HEK293 (cell line): ENCODE data around the gene MYO1B.

Experiments
- CTCF ChIA-PET: fragments of 350-600 bp; formaldehyde crosslinking; extraction: SDS; loops from one replicate; lab custom pipeline; 2021; ENCODE audit warnings: antibody characterized with exemption; lab: Yijun Ruan, JAX
- POLR2A ChIA-PET: fragments of 300-600 bp; formaldehyde crosslinking; extraction: SDS; loops from one replicate; lab custom pipeline; 2020; ENCODE audit warnings: antibody characterized with exemption, inconsistent platforms; lab: Yijun Ruan, JAX
- H3K27ac ChIP-seq: fragments of 200-500 bp; sonication (Bioruptor generic); 2 replicates; pipeline ENCODE4 v1.5.1; 2014; ENCODE audit warnings: low read depth, low read length, control low read depth, inconsistent platforms; ENCODE audit errors: extremely low read depth
- H3K36me3 ChIP-seq, 2 experiments: fragments of 200-500 bp in 1 of 2; sonication (Bioruptor generic) in 1 of 2; 1 replicate in 1 of 2; 2 replicates in 1 of 2; pipeline ENCODE4 v1.5.1; 2014 to 2017; ENCODE audit warnings: inconsistent platforms in 2 of 2, low read length in 2 of 2; ENCODE audit not compliant: control insufficient read depth in 2 of 2, insufficient read depth in 1 of 2
- H3K4me1 ChIP-seq: fragments of 200-500 bp; sonication (Bioruptor generic); 2 replicates; pipeline ENCODE4 v1.5.1; 2014; ENCODE audit warnings: mild to moderate bottlenecking, low read length, inconsistent platforms; ENCODE audit not compliant: control insufficient read depth, insufficient read depth
- H3K4me3 ChIP-seq: 2 replicates; pipeline ENCODE4 v1.5.1; 2011; ENCODE audit warnings: low read depth, mild to moderate bottlenecking, control low read depth, low read length, moderate library complexity
- H3K9me3 ChIP-seq: fragments of 200-500 bp; sonication (Bioruptor generic); 2 replicates; pipeline ENCODE4 v1.5.1; 2014; ENCODE audit warnings: low read depth, low read length, inconsistent platforms; ENCODE audit not compliant: control insufficient read depth, insufficient read depth
- GLI4 ChIP-seq: fragments of 450-650 bp; formaldehyde crosslinking; IDR thresholded peaks from 2 replicates; pipeline ENCODE4 v1.5.1; 2016; ENCODE audit warnings: missing biosample characterization, missing genetic modification characterization
- HOXA7 ChIP-seq: sonication (generic); formaldehyde crosslinking; IDR thresholded peaks from 2 replicates; pipeline ENCODE4 v1.8.1; 2022; ENCODE audit warnings: missing genetic modification reagents, borderline replicate concordance
- HOXD13 ChIP-seq: sonication (generic); formaldehyde crosslinking; IDR thresholded peaks from 2 replicates; pipeline ENCODE4 v1.8.0; 2022; ENCODE audit warnings: missing genetic modification reagents, borderline replicate concordance
- KLF8 ChIP-seq: fragments of 450-650 bp; formaldehyde crosslinking; IDR thresholded peaks from 2 replicates; pipeline ENCODE4 v1.5.1; 2016; ENCODE audit warnings: missing biosample characterization, missing genetic modification characterization
- KLF9 ChIP-seq: fragments of 450-650 bp; formaldehyde crosslinking; IDR thresholded peaks from 2 replicates; pipeline ENCODE4 v1.5.1; 2016; ENCODE audit warnings: missing biosample characterization, missing genetic modification characterization, low read depth
- MYNN ChIP-seq: fragments of 450-650 bp; formaldehyde crosslinking; IDR thresholded peaks from 2 replicates; pipeline ENCODE4 v1.5.1; 2016; ENCODE audit warnings: missing biosample characterization, missing genetic modification characterization, borderline replicate concordance
- OVOL3 ChIP-seq: fragments of 450-650 bp; formaldehyde crosslinking; IDR thresholded peaks from 2 replicates; pipeline ENCODE4 v1.5.1; 2016; ENCODE audit warnings: missing biosample characterization, missing genetic modification characterization
- PRDM1 ChIP-seq: fragments of 450-650 bp; formaldehyde crosslinking; IDR thresholded peaks from 2 replicates; pipeline ENCODE4; 2016; ENCODE audit warnings: missing biosample characterization, missing genetic modification characterization
- ZBTB1 ChIP-seq: fragments of 450-650 bp; formaldehyde crosslinking; IDR thresholded peaks from 2 replicates; pipeline ENCODE4 v1.5.1; 2016; ENCODE audit warnings: missing biosample characterization, missing genetic modification characterization
- ZBTB11 ChIP-seq: fragments of 450-650 bp; formaldehyde crosslinking; conservative IDR thresholded peaks from 2 replicates; pipeline ENCODE4 v1.5.1; 2016; ENCODE audit warnings: low read depth, missing biosample characterization, missing genetic modification characterization
- ZNF121 ChIP-seq: fragments of 450-650 bp; formaldehyde crosslinking; IDR thresholded peaks from 2 replicates; pipeline ENCODE4 v1.5.1; 2016; ENCODE audit warnings: missing biosample characterization, missing genetic modification characterization
- ZNF169 ChIP-seq: fragments of 450-650 bp; formaldehyde crosslinking; IDR thresholded peaks from 2 replicates; pipeline ENCODE4 v1.5.1; 2016; ENCODE audit warnings: missing biosample characterization, missing genetic modification characterization
- ZNF184 ChIP-seq: fragments of 450-650 bp; IDR thresholded peaks from 2 replicates; pipeline ENCODE4 v1.5.1; 2018; ENCODE audit warnings: missing biosample characterization, mild to moderate bottlenecking, missing genetic modification characterization
- ZNF239 ChIP-seq: fragments of 450-650 bp; formaldehyde crosslinking; IDR thresholded peaks from 2 replicates; pipeline ENCODE4 v1.5.1; 2016; ENCODE audit warnings: missing biosample characterization, missing genetic modification characterization
- ZNF335 ChIP-seq: fragments of 450-650 bp; formaldehyde crosslinking; conservative IDR thresholded peaks from 2 replicates; pipeline ENCODE4 v1.5.1; 2016; ENCODE audit warnings: missing biosample characterization, missing genetic modification characterization
- ZNF37A ChIP-seq: fragments of 450-650 bp; IDR thresholded peaks from 2 replicates; pipeline ENCODE4 v1.5.1; 2018; ENCODE audit warnings: missing biosample characterization, missing genetic modification characterization
- ZNF398 ChIP-seq: fragments of 450-650 bp; formaldehyde crosslinking; IDR thresholded peaks from 2 replicates; pipeline ENCODE4 v1.5.1; 2017; ENCODE audit warnings: missing biosample characterization, missing genetic modification characterization
- ZNF510 ChIP-seq: fragments of 450-650 bp; formaldehyde crosslinking; IDR thresholded peaks from 2 replicates; pipeline ENCODE4 v1.5.1; 2018; ENCODE audit warnings: mild to moderate bottlenecking, missing genetic modification characterization, missing biosample characterization; ENCODE audit not compliant: insufficient replicate concordance
- ZNF529 ChIP-seq: fragments of 450-650 bp; formaldehyde crosslinking; IDR thresholded peaks from 2 replicates; pipeline ENCODE4 v1.5.1; 2017; ENCODE audit warnings: missing genetic modification characterization, missing biosample characterization; ENCODE audit not compliant: insufficient replicate concordance
- ZNF692 ChIP-seq: fragments of 450-650 bp; formaldehyde crosslinking; IDR thresholded peaks from 2 replicates; pipeline ENCODE4 v1.5.1; 2016; ENCODE audit warnings: missing biosample characterization, missing genetic modification characterization
- ZNF777 ChIP-seq: fragments of 450-650 bp; formaldehyde crosslinking; IDR thresholded peaks from 2 replicates; pipeline ENCODE4 v1.5.1; 2017; ENCODE audit warnings: missing biosample characterization, missing genetic modification characterization, borderline replicate concordance

The MYO1B gene

GRCh38 chr2:191222507-191222906, 22.7 kb upstream of the MYO1B start:
- ChIA-PET CTCF (no interaction called here), POLR2A (no interaction called here)
- no peak overlapping the region for H3K27ac ChIP-seq
- no peaks in the 10 kb centered on the region for H3K4me1 ChIP-seq
- H3K9me3 ChIP-seq: no peaks in the 10 kb centered on the region
- no peaks in the 10 kb centered on the region for H3K36me3 ChIP-seq
- no peak overlapping the region for H3K4me3 ChIP-seq
- no peak for TF ChIP-seq ZNF121 (tag by site-specific recombination)
- no peak for TF ChIP-seq ZNF398 (tag by site-specific recombination)
- no peak for TF ChIP-seq ZNF692 (tag by site-specific recombination)
- TF ChIP-seq GLI4 (tag by site-specific recombination): no peak
- TF ChIP-seq KLF8 (tag by site-specific recombination): no peak
- TF ChIP-seq ZNF184: no peak
- no peak for TF ChIP-seq ZNF529
- no peak for TF ChIP-seq ZNF169 (tag by site-specific recombination)

GRCh38 chr2:191222952-191223351, 22.3 kb upstream of the MYO1B start:
- no peak for TF ChIP-seq MYNN (tag by site-specific recombination)
- TF ChIP-seq ZBTB1 (tag by site-specific recombination): no peak
- TF ChIP-seq HOXD13 (CRISPR knock-in tag): no peak
- no peak for TF ChIP-seq ZBTB11 (tag by site-specific recombination)
- no peak for TF ChIP-seq ZNF335 (tag by site-specific recombination)
- no peak for TF ChIP-seq ZNF777
- TF ChIP-seq ZNF510 (tag by site-specific recombination): no peak
- no peak for TF ChIP-seq ZNF239
- no peak for TF ChIP-seq HOXA7
- TF ChIP-seq PRDM1: no peak
- no peak for TF ChIP-seq KLF9 (tag by site-specific recombination)
- no peak for TF ChIP-seq OVOL3 (tag by site-specific recombination)
- TF ChIP-seq ZNF37A (tag by site-specific recombination): no peak
- Histone ChIP-seq H3K4me3 (no peak overlapping the region), H3K27ac (no peak overlapping the region), H3K9me3 (no peaks in the 10 kb centered on the region), H3K36me3 (no peaks in the 10 kb centered on the region), H3K4me1 (no peaks in the 10 kb centered on the region)
- POLR2A ChIA-PET: no interaction called here
- CTCF ChIA-PET: interaction anchor here (0.8 kb wide), 1 partner anchor 277 kb away, joined by 3 read pairs; no protein-coding TSS in a partner anchor
